MM.1S (cell line): ENCODE data around the gene LMO7.

Source experiments
- CTCF ChIP-seq: fragments of 300-600 bp; sonication (generic); IDR thresholded peaks from 2 replicates; pipeline ENCODE4 v1.5.1; 2016; ENCODE audit warnings: antibody characterized with exemption, low read length, mixed read lengths
- EZH2phosphoT487 ChIP-seq: fragments of 300-600 bp; sonication (generic); IDR thresholded peaks from 2 replicates; pipeline ENCODE4 v1.6.1; 2018; ENCODE audit warnings: antibody characterized with exemption, low read length

DNA sequence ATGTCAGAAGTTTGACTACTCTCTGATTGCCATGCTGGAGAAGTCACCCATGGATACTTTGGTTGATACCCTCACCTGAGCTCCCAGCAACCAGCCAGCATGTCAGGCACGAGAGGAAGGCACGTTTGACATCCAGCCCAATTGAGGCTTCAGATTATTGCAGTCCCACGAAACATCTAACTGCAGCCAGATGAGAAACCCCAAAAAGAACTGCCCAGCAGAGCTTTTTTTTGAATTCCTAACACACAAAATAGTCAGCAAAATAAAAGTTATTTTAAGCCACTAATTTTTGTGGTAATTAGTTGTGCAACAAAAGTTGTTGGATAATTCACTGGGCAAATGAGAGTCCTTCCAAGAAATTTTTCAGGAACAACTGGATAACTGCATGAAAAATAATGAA is 259.0 kb downstream of the LMO7 start:
- TF ChIP-seq EZH2phosphoT487 (no peak), CTCF (no peak)
